Activated T-cell treated with anti-CD3 and anti-CD28 coated beads, Interleukin-2, amount 50 U/mL, for 24 hours (primary cell): ENCODE measurements around the gene CDK3.

Source experiments
- DNase-seq: peaks from one replicate; pipeline ENCODE4 v3.0.0-alpha.2; 2020
- H3K27ac Mint-ChIP-seq: 2 replicates; pipeline ENCODE4 v1.8.0; 2020; ENCODE audit warnings: mild to moderate bottlenecking, mixed read lengths
- H3K27me3 Mint-ChIP-seq: 2 replicates; pipeline ENCODE4 v1.8.0; 2020; ENCODE audit warnings: mixed read lengths
- H3K36me3 Mint-ChIP-seq: 2 replicates; pipeline ENCODE4 v1.8.0; 2020; ENCODE audit warnings: low read depth, mixed read lengths
- H3K4me1 Mint-ChIP-seq: 2 replicates; pipeline ENCODE4 v1.8.0; 2020; ENCODE audit warnings: low read depth, mixed read lengths
- H3K4me3 Mint-ChIP-seq: 2 replicates; pipeline ENCODE4 v1.8.0; 2020; ENCODE audit warnings: mild to moderate bottlenecking, moderate library complexity, mixed read lengths
- H3K9me3 Mint-ChIP-seq: 2 replicates; pipeline ENCODE4 v1.8.0; 2020; ENCODE audit warnings: mixed read lengths

Gene CDK3

DNA sequence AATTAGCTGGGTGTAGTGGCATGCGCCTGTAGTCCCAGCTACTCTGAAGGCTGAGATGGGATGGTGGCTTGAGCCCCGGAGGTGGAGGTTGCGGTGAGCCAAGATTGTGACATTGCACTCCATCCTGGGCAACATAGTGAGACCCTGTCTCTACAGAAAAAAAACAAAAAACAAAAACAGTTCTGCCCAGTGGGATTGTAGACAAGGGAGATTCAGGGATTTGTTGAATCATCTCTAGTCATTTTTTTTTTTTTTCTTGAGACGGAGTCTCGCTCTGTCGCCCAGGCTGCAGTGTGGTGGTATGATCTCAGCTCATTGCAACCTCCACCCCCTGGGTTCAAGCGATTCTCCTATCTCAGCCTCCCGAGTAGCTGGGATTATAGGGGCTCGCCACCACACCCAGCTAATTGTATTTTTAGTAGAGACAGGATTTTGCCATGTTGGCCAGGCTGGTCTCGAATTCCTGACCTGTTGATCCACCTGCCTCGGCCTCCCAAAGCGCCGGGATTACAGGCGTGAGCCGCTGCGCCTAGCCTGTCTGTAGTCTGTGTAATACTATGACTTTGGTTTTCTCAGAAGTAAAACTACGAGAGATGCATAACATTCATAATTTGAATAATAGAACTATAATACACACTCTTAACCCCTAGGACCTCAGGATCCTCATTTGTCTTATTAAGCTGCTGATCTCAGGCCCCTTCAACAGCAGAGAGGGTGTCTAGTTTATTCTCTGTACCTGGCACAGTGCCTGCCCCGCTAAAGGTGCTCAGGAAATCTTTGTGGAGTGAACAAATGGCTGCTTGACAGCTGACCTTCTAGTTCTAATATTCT, 20.3 kb upstream of the CDK3 start:
- Mint-ChIP-seq H3K4me3 (peak overlapping the region; percentile 97), H3K27me3 (no peaks in the 10 kb centered on the region), H3K27ac (peak overlapping the region; percentile 99), H3K36me3 (peaks cover 29% of the 10 kb centered on the region), H3K4me1 (peaks cover 45% of the 10 kb centered on the region), H3K9me3 (no peaks in the 10 kb centered on the region)
- DNase-seq, result no peak

DNA sequence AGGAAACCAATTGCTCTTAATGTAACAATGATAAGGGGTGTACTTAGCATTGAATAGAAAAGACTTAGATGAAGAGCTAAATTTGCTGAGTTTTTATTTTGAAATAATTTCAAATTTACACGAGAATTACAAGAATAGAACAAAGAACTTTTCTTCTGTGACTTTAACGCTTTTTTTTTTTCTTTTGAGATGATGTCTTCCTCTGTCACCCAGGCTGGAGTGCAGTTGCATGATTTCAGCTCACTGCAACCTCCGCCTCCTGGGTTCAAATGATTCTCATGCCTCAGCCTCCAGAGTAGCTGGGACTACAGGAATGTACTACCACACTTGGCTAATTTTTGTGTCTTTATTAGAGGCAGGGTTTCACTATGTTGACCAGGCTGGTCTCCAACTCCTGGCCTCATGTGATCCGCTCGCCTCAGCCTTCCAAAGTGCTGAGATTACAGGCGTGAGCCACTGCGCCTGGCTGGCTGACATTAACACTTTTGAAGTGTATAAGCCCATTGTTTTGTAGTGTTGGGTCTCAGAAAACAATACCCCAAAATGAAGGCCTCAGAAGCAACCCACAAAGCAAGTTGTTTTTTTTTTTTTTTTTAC, 19.5 kb upstream of the CDK3 start:
- Mint-ChIP-seq H3K36me3 (peaks cover 29% of the 10 kb centered on the region), H3K9me3 (no peaks in the 10 kb centered on the region), H3K27me3 (no peaks in the 10 kb centered on the region), H3K27ac (peak overlapping the region; percentile 99), H3K4me1 (peaks cover 38% of the 10 kb centered on the region), H3K4me3 (peak overlapping the region; percentile 97)
- DNase-seq, result no peak

GRCh38 chr17:75983501-75984181, 17.0 kb upstream of the CDK3 start:
- Mint-ChIP-seq H3K4me1 (peaks cover 19% of the 10 kb centered on the region), H3K36me3 (peaks cover 16% of the 10 kb centered on the region), H3K27ac (no peak overlapping the region), H3K27me3 (no peaks in the 10 kb centered on the region), H3K4me3 (no peak overlapping the region), H3K9me3 (no peaks in the 10 kb centered on the region)
- no peak for DNase-seq

GRCh38 chr17:75985986-75986385, 14.7 kb upstream of the CDK3 start:
- H3K27ac Mint-ChIP-seq, result no peak overlapping the region
- no peaks in the 10 kb centered on the region for H3K27me3 Mint-ChIP-seq
- no peak overlapping the region for H3K4me3 Mint-ChIP-seq
- H3K9me3 Mint-ChIP-seq, result no peaks in the 10 kb centered on the region
- peaks cover 6% of the 10 kb centered on the region for H3K4me1 Mint-ChIP-seq
- DNase-seq, result no peak
- peaks cover 6% of the 10 kb centered on the region for H3K36me3 Mint-ChIP-seq

DNA sequence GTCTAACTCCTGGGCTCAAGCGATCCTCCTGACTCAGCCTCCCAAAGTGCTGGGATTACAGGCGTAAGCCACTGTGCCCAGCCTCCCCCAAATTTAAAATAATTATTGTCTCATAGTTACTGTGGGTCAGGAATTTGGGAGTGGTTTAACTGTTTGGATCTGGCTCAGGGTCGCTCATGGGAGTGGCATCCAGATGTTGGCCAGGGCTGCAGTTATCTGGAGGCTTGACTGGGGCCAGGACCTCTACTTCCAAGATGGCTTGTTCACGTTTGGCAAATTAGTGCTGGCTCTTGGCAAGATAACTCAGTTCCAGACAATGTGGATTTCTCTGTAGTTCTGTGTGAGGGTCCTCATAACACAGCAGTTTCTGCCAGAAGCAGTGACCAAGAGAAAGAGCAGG, 13.6 kb upstream of the CDK3 start:
- DNase-seq, result no peak
- no peaks in the 10 kb centered on the region for H3K27me3 Mint-ChIP-seq

DNA sequence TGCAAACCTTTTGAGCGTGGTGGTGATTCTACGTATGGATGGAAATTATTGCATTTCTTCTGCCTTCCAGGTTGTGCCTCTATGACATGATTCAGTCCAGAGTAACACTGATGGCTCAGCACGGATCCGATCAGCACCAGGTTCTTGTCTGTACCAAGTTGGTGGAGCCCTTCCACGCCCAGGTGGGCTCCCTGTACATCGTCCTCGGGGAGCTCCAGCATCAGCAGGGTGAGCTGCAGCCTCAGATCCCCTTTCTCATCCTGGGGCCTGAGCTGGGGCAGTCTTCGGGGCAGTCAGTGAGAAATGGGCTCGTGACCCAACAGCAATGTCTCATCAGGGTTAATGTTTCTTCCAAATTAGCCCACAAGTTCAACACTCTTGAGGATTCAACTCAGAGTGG, 9.3 kb upstream of the CDK3 start:
- no peaks in the 10 kb centered on the region for H3K9me3 Mint-ChIP-seq
- DNase-seq, result no peak
- H3K27me3 Mint-ChIP-seq, result no peaks in the 10 kb centered on the region
- H3K36me3 Mint-ChIP-seq, result peaks cover 34% of the 10 kb centered on the region
- no peak overlapping the region for H3K4me3 Mint-ChIP-seq
- H3K27ac Mint-ChIP-seq, result no peak overlapping the region
- peaks cover under 1% of the 10 kb centered on the region for H3K4me1 Mint-ChIP-seq

More for the DNA sequence above, 13.6 kb upstream of the CDK3 start:
- peaks cover 16% of the 10 kb centered on the region for H3K36me3 Mint-ChIP-seq
- no peak overlapping the region for H3K4me3 Mint-ChIP-seq
- H3K9me3 Mint-ChIP-seq, result no peaks in the 10 kb centered on the region
- no peak overlapping the region for H3K27ac Mint-ChIP-seq
- peaks cover 3% of the 10 kb centered on the region for H3K4me1 Mint-ChIP-seq

- Mint-ChIP-seq H3K9me3 (no peaks in the 10 kb centered on the region), H3K36me3 (peaks cover 30% of the 10 kb centered on the region), H3K27me3 (no peaks in the 10 kb centered on the region), H3K4me3 (no peak overlapping the region), H3K27ac (peak overlapping the region; percentile 30), H3K4me1 (peaks cover 14% of the 10 kb centered on the region)
- no peak for DNase-seq
Measured at GRCh38 chr17:75994802-75995370, 5.8 kb upstream of the CDK3 start.

GRCh38 chr17:75995385-75995925, 5.2 kb upstream of the CDK3 start:
- Mint-ChIP-seq H3K4me3 (no peak overlapping the region), H3K9me3 (no peaks in the 10 kb centered on the region), H3K27ac (no peak overlapping the region), H3K4me1 (peaks cover 14% of the 10 kb centered on the region), H3K27me3 (no peaks in the 10 kb centered on the region), H3K36me3 (peaks cover 30% of the 10 kb centered on the region)
- no peak for DNase-seq

GRCh38 chr17:75996665-75997590, 3.7 kb upstream of the CDK3 start:
- Mint-ChIP-seq H3K27me3 (no peaks in the 10 kb centered on the region), H3K4me3 (peak overlapping the region; percentile 9), H3K9me3 (no peaks in the 10 kb centered on the region), H3K27ac (peak overlapping the region; percentile 86), H3K36me3 (peaks cover 21% of the 10 kb centered on the region), H3K4me1 (peaks cover 14% of the 10 kb centered on the region)
- DNase-seq, result peak; percentile 50

- no peaks in the 10 kb centered on the region for H3K9me3 Mint-ChIP-seq
- H3K27me3 Mint-ChIP-seq, result no peaks in the 10 kb centered on the region
- peaks cover 12% of the 10 kb centered on the region for H3K36me3 Mint-ChIP-seq
- H3K27ac Mint-ChIP-seq, result peak overlapping the region; percentile 11
- H3K4me3 Mint-ChIP-seq, result no peak overlapping the region
- peaks cover 14% of the 10 kb centered on the region for H3K4me1 Mint-ChIP-seq
- DNase-seq, result no peak
Measured at GRCh38 chr17:75998327-75998795, 2.3 kb upstream of the CDK3 start.

GRCh38 chr17:76000016-76000754, 470 bp upstream of the CDK3 start:
- Mint-ChIP-seq H3K36me3 (peaks cover 2% of the 10 kb centered on the region), H3K27ac (no peak overlapping the region), H3K9me3 (no peaks in the 10 kb centered on the region), H3K4me3 (no peak overlapping the region), H3K27me3 (no peaks in the 10 kb centered on the region), H3K4me1 (peaks cover 14% of the 10 kb centered on the region)
- peak; percentile 76 for DNase-seq

- Mint-ChIP-seq H3K27ac (no peak overlapping the region), H3K9me3 (no peaks in the 10 kb centered on the region), H3K27me3 (no peaks in the 10 kb centered on the region), H3K4me3 (no peak overlapping the region), H3K36me3 (peaks cover 8% of the 10 kb centered on the region), H3K4me1 (peaks cover 7% of the 10 kb centered on the region)
- DNase-seq, result no peak
Measured at GRCh38 chr17:76002100-76002499, 1.4 kb downstream of the CDK3 start.

GRCh38 chr17:76003915-76004314, 3.3 kb downstream of the CDK3 start:
- Mint-ChIP-seq H3K27ac (no peak overlapping the region), H3K4me3 (no peak overlapping the region), H3K4me1 (no peaks in the 10 kb centered on the region), H3K36me3 (peaks cover 8% of the 10 kb centered on the region), H3K27me3 (no peaks in the 10 kb centered on the region), H3K9me3 (no peaks in the 10 kb centered on the region)
- no peak for DNase-seq
